HEK293 (cell line): ENCODE results near the gene FAM81A.
"Not testable (repeated sequence)": the region's sequence is repeated elsewhere in the genome, so short reads cannot be mapped to it uniquely, and the experiment has no call there.

Source experiments
- CTCF ChIP-seq: fragments of 450-650 bp; formaldehyde crosslinking; IDR thresholded peaks from 2 replicates; pipeline ENCODE4 v1.5.1; 2016; ENCODE audit warnings: missing biosample characterization, missing genetic modification characterization
- KLF16 ChIP-seq: fragments of 450-650 bp; formaldehyde crosslinking; IDR thresholded peaks from 2 replicates; pipeline ENCODE4 v1.5.1; 2017; ENCODE audit warnings: missing biosample characterization, missing genetic modification characterization
- MYNN ChIP-seq: fragments of 450-650 bp; formaldehyde crosslinking; IDR thresholded peaks from 2 replicates; pipeline ENCODE4 v1.5.1; 2016; ENCODE audit warnings: missing biosample characterization, missing genetic modification characterization, borderline replicate concordance
- REST ChIP-seq: fragments of 450-650 bp; formaldehyde crosslinking; IDR thresholded peaks from 2 replicates; pipeline ENCODE4 v1.5.1; 2016; ENCODE audit warnings: missing biosample characterization, missing genetic modification characterization
- ZBTB26 ChIP-seq: fragments of 450-650 bp; formaldehyde crosslinking; optimal IDR thresholded peaks from 2 replicates; pipeline ENCODE3; 2016; ENCODE audit warnings: missing biosample characterization, mild to moderate bottlenecking, missing genetic modification characterization
- ZNF148 ChIP-seq: fragments of 450-650 bp; formaldehyde crosslinking; IDR thresholded peaks from 2 replicates; pipeline ENCODE4 v1.5.0; 2017; ENCODE audit warnings: missing biosample characterization, missing genetic modification characterization, borderline replicate concordance
- ZNF175 ChIP-seq: fragments of 450-650 bp; formaldehyde crosslinking; IDR thresholded peaks from 2 replicates; pipeline ENCODE4 v1.5.1; 2016; ENCODE audit warnings: missing biosample characterization, missing genetic modification characterization
- ZNF184 ChIP-seq: fragments of 450-650 bp; IDR thresholded peaks from 2 replicates; pipeline ENCODE4 v1.5.1; 2018; ENCODE audit warnings: missing biosample characterization, mild to moderate bottlenecking, missing genetic modification characterization
- ZNF2 ChIP-seq: fragments of 450-650 bp; formaldehyde crosslinking; IDR thresholded peaks from 2 replicates; pipeline ENCODE4 v1.5.1; 2016; ENCODE audit warnings: missing biosample characterization, missing genetic modification characterization
- ZNF362 ChIP-seq: fragments of 450-650 bp; formaldehyde crosslinking; IDR thresholded peaks from 2 replicates; pipeline ENCODE4 v1.5.1; 2016; ENCODE audit warnings: missing biosample characterization, missing genetic modification characterization
- ZNF366 ChIP-seq: fragments of 450-650 bp; formaldehyde crosslinking; conservative IDR thresholded peaks from 2 replicates; pipeline ENCODE4 v1.5.1; 2016; ENCODE audit warnings: missing biosample characterization, missing genetic modification characterization
- ZNF423 ChIP-seq: fragments of 450-650 bp; formaldehyde crosslinking; IDR thresholded peaks from 2 replicates; pipeline ENCODE4 v1.5.1; 2016; ENCODE audit warnings: missing biosample characterization, missing genetic modification characterization
- ZNF624 ChIP-seq: fragments of 450-650 bp; formaldehyde crosslinking; IDR thresholded peaks from 2 replicates; pipeline ENCODE4 v1.5.1; 2017; ENCODE audit warnings: missing biosample characterization, missing genetic modification characterization

GRCh38 chr15:59428898-59429297, 9.1 kb upstream of the FAM81A start:
- TF ChIP-seq ZNF2 (tag by site-specific recombination); CTCF (tag by site-specific recombination); ZNF624 (tag by site-specific recombination); REST (tag by site-specific recombination); KLF16; ZNF175; ZNF184; MYNN (tag by site-specific recombination); ZBTB26 (tag by site-specific recombination); ZNF366 (tag by site-specific recombination); ZNF362 (tag by site-specific recombination); ZNF148 (tag by site-specific recombination); ZNF423 (tag by site-specific recombination): not testable (repeated sequence)
